ENCODE results near the gene PLD5. TPM values are rescaled to one million over a fixed set of nuclear protein-coding genes. Genes with fewer than 3 reads are reported as not detected.
A peak's percentile ranks its signal among the peaks of the same experiment; 100 is the strongest.
"Not testable (repeated sequence)": the region's sequence is repeated elsewhere in the genome, so short reads cannot be mapped to it uniquely, and the experiment has no call there.

The PLD5 gene
- total RNA-seq, 1 donor from 2014 or later = 0.29 TPM

DNA sequence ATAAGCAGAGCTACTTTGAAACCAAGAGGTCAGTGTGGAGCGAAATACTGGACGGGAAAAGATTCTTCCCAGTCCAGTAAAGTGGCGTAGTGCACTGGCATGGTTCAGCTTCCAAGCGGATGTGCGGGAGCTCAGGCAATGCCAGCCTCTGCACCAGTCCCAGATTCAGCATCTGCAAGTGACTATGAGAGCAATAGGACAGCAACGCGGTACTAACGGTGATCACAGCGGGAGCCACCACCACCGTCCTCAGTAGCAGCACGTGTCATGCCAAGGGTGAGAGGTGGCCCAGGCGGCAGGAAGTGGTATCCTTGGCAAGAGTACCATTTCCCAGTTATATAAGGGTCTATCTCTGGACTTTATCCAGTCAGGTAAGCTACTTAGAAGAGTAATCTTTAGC is 17.8 kb downstream of the PLD5 start:
- DNase-seq (ENCODE audit: low read depth) = no peak

DNA sequence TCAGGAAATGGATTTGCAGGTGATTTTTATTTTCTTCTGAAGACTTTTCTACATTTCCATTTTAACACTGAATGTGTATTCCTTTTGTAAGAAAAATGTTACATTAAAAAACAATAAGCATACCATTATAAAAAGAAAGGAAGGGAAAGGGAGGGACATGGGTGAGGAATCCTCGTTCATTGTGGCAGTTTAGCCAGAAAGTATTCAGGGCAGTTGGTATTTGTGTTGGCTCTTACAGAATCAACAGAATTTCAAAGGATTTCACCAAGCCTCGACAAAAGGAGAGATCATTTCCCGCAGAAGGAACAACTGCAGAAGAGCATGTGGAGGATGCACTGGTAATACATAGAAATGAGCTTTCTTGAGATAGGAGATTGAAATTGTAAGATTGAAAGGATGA is 35.0 kb downstream of the PLD5 start:
- DNase-seq (ENCODE audit: low read depth) = no peak

DNA sequence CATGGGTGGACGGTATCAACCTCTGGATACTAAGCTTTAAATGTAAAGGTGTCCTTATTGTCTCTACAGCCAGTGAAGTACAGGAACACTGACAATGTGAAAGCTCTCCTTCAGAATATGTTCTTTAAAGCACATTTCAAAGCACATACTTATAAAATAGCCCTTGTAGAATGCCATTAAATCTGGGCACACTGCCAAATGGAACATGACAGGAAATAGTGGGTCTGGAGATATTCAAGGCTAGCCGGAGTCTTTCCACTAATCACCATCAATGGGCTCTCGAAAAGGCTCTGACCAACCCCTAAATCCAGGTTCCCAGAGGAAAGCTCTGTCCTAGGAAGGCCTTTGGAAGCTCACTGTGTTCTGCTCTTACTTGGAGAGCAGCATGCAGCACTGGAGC is 46.6 kb downstream of the PLD5 start:
- DNase-seq (ENCODE audit: low read depth) = no peak

DNA sequence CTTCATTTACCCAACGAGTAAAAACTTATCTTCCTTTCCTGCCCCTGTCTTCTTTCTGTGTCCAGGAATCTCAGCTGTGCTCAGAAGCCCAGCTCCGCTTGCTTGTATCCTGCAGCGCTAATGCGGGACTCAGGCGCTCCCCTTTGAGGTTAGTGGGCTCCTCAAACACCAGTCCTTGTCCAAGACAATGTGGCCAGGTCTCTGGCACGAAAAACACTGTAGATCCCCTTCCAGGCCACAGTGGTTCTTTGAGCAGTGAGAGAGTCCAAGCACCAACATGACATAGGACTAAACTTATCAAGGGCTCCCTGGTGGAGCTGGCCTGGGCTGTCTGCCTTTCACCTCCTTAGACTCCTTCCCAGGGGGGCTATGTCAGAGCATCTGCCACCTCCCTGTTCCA is 53.7 kb downstream of the PLD5 start:
- no peak for DNase-seq (ENCODE audit: low read depth)

DNA sequence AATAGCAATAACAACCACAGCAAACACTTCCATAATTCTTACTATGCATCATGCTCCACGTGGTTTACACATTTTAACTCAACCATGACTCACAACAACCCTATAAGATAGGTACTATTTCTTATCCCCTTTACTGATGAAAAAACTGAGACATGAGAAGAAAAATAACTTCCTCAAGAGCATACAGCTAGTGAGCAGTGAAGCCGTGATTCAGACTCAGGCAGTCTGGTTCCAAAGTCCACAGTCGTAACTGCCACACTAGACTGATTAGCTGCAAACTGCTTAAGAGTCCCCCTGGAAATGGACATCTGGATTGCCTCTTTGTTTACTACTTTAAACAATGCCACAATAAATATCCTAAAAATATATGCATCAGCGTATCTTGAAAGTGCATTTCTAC is 55.7 kb downstream of the PLD5 start:
- no peak for DNase-seq (ENCODE audit: low read depth)

DNA sequence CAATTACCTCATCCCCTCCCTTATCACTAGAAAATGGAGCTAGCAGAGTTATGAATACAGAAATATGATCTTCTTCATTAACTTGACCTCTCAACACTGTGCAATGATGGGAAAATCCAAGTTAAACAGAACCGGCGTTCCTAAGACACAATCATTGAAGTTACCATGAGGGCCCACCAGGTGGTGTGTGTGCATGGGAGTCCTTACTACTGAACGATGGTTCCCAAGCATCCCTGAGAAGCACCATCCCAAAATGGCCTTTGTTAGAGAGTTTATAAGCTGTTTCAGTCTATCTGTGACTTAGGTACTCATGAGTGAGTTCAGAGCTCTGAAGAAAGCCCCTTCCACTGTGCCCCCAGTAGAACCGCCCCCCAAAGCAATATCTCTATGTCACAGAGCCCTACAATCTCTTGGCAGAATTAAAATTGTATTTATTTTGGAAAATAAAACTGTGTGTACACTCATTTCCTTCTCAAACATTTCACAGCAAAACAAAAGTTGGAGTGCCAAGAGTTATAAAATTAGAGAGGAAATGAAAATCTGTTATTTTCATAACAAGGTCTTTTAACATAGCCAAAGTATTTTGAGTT is 56.8 kb downstream of the PLD5 start:
- DNase-seq (ENCODE audit: low read depth) = peak; percentile 70

DNA sequence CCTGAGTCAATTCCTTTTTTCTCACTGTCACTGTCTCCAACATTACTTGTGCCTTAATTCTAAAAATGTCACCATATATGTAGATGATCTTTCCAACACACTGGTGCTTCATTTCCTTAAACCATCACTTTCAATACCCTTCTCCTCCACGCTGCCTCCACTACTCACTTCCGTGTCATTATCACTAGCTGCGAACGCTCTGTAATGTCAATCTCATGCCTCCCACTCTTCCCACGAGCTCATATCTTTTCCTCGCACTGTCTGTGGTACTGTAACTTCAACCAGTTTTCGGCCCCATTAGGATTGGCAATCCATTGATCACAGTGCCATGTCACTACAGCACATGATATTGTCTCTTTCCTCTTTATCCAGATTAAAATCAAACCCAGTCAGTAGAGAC is 61.6 kb downstream of the PLD5 start:
- DNase-seq (ENCODE audit: low read depth) = no peak

DNA sequence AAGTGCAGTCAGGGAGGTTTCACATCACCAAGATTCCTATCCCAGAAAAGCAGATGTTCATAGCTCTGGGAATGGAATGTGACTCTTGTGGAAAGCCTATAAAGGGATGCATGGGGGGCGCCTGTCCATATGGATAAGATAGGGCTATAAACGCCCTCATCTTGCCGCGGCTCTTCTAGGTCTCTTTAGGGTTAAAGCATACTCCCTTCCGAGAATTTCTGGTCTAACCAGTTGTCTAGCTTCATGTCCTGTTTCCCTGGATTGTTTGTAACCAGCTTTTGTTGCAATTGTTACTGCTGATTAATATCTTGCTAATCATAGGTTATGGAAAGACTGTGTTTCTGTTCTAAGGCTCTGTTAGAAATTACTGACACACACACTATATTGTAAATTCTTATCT is 64.8 kb downstream of the PLD5 start:
- DNase-seq (ENCODE audit: low read depth) = not testable (repeated sequence)

DNA sequence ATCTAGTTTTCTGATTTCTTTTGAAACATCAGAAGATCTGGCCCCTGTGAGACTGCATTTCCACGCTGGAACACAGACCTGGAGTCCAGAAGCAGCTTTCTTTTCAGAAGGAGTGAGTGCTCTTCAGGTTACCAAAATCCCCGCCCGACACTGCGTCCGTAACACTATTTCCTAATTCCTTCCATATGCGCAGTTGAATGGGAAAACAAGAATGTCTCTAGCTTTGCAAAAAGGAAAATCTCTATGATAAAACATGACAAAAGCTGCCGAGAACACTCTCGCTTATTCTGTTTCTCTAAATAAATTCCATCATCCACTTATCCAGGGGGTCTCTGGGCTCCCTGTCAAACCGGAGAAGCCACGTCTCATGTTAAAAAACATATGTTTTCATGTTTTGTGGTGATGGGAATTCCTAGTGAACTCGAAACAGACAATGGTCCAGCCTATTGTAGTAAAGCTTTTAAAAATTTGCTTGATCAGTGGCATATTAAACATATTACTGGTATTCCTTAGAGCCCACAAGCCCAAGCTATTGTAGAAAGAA is 67.7 kb downstream of the PLD5 start:
- DNase-seq (ENCODE audit: low read depth) = no peak

DNA sequence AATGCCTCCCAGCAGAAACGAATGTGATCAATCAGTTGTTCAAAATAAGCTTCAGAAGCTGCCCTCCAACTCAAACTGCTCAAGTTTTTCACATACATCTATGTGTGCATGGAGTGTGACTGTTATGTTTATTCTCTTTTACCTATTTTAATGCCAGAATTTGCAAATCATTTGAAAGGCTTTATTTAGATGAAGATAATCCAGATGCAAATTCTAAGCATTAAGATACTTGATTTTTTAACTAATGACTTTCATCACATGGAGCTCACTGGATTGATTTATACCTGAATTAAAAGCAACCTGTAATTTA is 69.5 kb downstream of the PLD5 start:
- DNase-seq (ENCODE audit: low read depth) = no peak

DNA sequence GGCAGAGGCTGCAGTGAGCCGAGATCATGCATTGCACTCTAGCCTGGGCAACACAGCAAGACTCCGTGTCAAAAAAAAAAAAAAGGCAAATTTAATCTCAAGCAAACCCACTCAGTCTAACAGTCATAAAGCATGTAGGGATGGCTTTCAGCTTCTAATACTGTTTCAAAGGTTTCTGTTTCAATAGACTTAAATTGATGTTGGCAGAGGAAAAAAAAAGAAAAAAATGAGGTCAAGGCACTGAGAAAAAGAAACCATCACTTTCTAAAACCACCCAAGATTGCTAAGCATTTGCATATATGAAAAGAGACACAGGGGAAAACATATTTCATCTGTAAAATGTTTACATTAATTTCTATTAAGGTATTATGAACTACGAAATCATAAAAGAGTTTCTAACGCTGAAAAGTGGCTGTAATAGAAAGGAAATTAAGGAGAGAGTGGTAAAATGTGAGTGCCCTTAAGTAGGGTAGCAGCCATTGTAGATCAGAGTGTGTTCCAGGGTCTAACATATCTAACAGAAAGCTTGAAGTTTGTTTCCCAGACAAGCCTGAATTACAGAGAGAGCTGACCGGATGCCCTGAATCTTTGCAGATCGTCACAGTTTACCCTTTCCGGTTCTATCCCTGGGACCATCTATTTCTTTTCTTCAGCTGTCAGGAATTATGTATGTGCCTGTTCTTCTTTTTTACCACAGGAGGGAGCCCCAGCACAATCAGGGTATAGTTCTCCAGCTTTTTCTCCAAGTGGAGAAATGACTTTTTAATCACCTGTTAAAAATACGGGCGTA is 70.0 kb downstream of the PLD5 start:
- peak; percentile 69 for DNase-seq (ENCODE audit: low read depth)

DNA sequence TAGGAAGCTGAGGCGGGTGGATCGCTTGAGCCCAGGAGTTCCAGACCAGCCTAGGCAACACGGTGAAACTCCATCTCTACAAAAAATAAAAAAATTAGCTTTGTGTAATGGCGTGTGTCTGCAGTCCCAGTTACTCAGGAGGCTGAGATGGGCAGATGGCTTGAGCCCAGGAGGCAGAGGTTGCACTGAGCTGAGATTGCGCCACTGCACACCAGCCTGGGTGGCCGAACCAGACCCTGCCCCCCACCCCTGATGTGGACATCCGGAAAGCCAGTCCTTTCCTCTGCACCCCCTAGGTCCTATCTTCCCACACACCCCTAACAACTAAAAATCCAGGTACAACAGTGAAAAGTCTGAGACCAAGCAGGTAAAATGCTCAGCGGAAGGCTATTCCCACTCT is 71.9 kb downstream of the PLD5 start:
- DNase-seq (ENCODE audit: low read depth) = no peak

DNA sequence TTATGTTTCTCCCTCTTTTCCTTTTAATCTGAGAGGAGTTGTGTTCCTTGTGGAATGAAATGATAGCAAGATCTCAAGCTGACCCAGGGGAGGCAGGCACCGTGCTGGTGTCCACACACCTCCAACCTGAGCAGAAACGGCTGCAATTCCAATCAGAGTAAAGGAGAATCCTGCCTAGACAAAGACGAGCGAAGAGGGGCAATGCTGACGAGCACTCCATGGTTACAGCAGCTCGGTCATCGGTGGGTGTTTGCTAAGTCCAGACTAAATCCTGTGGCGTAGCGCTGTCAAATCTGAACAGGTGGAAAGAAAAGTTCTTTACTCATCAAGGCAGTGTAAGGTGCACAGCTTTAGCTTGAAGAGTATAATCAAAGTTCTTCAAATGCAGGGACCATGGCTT is 74.8 kb downstream of the PLD5 start:
- DNase-seq (ENCODE audit: low read depth) = no peak

DNA sequence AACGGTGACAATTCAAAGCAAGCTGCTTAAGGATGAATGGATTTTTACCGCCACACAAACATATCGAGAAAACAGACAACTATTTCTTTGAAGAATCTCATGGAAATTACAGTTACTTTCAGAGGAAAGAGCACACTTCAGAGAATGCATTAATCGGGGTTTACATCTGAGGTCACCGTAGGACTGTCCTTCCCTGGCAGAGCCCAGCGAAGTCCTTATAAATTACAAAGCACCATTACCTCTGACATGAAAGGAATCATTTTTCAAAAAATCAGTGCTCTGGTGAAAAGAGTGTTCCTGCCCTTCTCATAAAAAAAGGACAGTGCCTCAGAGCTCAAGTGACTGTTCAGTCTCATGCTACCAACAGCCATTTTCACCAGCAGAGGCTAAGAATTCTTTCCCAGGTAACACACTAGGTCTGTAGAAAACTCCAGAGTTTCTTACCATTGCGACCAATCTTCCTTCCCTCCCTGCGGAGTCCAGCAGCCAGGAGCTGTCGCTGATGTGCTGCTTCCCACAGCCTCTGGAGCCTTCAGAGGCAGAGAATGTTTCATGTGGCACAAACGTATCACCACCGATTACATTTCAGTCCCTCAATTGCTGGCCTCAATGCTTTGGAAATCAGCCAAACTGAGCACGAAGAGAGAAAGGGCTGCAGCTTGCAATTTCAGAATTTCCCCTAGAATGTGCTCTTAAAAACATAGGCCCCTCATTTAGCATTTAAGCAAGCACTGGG is 75.4 kb downstream of the PLD5 start:
- no peak for DNase-seq (ENCODE audit: low read depth)

DNA sequence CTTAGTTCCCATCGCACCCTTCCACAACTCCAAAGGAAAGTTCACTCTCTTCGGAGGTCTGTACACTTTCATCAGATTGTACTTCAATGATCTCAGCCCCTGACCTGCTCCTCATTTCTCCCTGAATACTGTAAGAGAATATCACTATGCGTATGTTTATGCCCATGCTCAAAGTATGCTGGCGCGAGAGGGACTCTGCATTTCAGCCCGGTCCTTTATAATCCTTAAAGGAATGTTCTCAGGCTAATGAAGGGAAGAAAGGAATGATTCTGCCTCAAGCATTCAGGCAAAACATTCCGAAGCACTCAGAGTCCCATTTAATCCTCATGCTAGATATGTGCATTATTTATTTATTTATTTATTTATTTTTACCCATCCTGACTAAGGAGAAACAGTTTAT is 76.8 kb downstream of the PLD5 start:
- DNase-seq (ENCODE audit: low read depth) = no peak

DNA sequence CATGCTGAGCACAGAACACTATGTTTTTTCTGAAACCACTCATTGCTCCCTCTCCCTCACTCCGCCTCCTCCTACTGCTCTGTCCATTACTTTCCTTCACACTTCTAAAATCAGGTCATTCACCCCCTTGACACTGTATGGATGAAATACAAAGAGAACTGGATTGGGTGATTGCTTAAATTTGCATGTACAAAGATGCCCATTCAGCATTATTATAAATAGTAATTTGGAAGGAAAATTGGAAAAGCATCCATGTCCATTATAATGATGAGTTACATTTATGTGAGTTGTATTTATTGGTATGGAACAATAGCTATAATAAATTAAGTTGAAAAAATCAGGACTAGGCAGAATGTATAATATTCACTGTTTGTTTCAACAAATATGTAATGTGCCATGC is 83.7 kb downstream of the PLD5 start:
- DNase-seq (ENCODE audit: low read depth) = no peak

DNA sequence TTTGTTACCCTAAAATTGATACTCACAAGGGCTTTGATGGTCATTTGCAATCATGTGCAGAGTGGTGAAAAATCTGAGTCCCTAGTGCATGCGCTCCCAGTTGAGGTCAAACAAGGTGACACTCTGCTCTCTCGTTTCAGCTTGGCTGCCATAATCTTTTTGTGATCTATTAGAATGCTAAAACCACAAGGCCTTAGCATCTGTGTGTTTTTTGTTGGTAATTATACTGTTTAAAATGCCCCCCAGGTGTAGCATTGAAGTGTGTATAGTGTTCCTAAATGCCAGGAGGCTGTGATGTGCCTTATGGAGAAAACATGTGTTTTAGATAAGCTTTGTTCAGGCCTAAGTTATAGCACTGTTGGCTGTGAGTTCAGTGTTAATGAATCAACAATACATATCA is 89.3 kb downstream of the PLD5 start:
- no peak for DNase-seq (ENCODE audit: low read depth)

DNA sequence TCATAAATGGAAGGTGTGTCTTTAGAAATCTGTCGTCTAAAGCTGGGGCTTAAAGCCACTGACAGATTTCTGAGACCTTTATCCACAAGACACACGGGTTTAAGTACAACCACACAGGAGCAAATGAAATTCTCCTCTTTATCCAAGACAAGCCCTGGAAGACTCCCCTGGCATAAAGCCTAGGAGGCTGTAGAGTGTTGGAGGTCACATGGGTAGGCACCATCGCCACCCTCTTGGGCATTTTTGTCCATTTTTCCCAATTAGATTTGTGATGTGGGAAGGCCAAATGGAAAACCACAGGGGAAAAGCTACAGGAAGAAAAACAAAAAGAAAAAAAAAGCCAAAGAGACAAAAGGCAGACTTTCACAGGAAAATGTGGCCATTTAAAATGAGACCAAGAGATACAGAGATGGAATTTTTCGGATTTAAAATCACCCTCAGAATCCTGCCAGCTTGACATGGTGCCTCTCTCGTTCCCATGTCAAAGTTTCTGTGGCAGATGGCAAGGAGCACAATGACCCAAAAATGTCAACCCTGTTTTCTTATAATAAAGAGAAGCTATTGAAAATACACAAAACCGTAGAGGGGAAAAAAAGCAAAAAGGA is 91.9 kb downstream of the PLD5 start:
- DNase-seq (ENCODE audit: low read depth) = no peak

DNA sequence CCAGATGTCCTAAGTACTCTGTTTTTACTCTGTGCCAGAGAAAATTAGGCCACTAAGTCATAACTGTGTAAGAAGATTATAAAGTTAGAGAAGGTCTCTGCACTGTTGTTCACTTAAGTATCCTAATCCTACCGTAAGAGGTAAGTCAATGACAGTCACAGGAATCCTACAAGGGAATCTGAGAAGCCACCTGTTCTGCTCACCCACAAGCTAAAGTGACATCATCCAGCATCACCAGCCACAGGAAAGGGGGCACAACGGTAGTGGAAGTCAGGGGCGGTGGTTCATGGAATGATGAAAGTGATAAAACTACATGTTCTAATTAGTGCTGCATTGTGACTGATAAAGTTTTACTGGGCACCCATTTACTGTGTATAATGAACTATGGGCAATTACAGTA is 92.7 kb downstream of the PLD5 start:
- no peak for DNase-seq (ENCODE audit: low read depth)

DNA sequence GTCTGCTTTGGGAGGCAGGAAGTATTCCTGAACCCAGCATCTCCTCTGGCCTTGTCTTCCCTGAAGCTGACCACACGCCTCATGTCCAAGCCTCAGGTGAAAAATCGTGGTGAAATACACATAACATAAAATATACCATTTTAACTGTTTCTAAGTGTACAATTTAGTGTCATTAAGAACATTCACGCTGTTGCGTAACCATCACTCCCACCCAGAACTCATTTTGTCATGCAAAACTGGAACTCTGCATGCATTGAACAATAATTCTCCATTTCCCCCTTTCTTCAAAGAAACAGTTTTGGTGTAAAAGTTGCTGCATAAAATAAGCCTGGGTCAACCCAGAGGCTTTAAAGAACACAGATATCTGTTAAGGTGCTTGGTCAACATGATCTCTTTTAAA is 93.5 kb downstream of the PLD5 start:
- DNase-seq (ENCODE audit: low read depth) = no peak

DNA sequence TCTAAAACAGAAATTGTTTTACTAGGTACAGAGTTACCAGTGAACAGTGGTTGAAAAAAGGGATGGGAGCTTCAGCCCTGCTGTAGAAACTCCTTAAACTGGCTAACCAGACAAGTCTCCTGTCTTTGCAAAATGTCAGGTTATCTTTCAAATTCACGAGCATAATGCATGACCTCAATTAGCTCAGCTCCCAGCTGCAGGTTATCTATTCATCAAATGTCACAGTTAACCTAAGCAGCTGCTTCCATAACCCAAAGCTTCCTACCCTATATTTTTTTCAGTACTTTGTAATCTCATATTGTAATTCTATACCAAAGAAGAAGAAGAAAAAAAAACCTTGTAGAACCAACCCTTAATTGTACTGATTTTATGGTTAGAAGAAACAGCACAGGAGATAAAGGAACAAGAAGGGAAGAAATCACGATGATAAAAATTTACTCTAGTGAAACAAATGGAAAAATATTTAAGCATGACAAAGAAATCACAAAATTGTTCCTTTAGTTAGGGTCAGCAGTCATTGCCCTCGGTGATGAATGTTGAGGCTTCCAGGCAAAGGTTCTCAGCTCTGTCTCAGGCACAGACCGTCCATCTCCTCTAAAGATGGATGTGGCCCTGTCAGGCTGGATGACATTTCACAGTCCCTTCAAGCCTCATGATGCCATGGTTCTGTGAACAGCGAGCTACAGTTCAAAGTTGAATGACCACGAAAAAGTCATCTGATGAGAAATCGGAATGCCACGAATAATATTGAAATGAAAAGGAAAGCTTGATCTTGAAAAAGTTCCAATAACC is 95.9 kb downstream of the PLD5 start:
- DNase-seq (ENCODE audit: low read depth) = no peak
